SK-N-SH (cell line): Measurements from ENCODE around the gene ZNF766.

Experiments used
- CHD2 ChIP-seq: fragments of 150-350 bp; IDR thresholded peaks from 2 replicates; pipeline ENCODE4 v1.6.1; 2018; ENCODE audit warnings: low read length; ENCODE audit not compliant: partially characterized antibody
- EP300 ChIP-seq, 2 experiments: IDR thresholded peaks; 2 replicates each; pipeline versions ENCODE4 v1.4.0 to v1.6.1; 2012; ENCODE audit warnings: borderline replicate concordance in 1 of 2, low read depth in 1 of 2, low read length in 1 of 2
- GABPA ChIP-seq: IDR thresholded peaks from 2 replicates; pipeline ENCODE4 v1.4.0; 2012; ENCODE audit warnings: low read depth, mild to moderate bottlenecking
- MXI1 ChIP-seq: IDR thresholded peaks from 2 replicates; pipeline ENCODE4 v1.6.1; 2012; ENCODE audit warnings: mild to moderate bottlenecking, low read depth, low read length, improper control_type of control experiment
- RAD21 ChIP-seq: IDR thresholded peaks from 2 replicates; pipeline ENCODE4 v1.6.1; 2012; ENCODE audit warnings: mild to moderate bottlenecking, low read length
- REST ChIP-seq: IDR thresholded peaks from 2 replicates; pipeline ENCODE4 v1.6.1; 2012; ENCODE audit warnings: mild to moderate bottlenecking, low read depth, low read length, moderate library complexity
- RFX5 ChIP-seq: IDR thresholded peaks from 2 replicates; pipeline ENCODE4 v1.6.1; 2012; ENCODE audit warnings: mild to moderate bottlenecking, improper control_type of control experiment, low read length
- RXRA ChIP-seq: IDR thresholded peaks from 2 replicates; pipeline ENCODE4 v1.4.0; 2012; ENCODE audit warnings: low read depth, mild to moderate bottlenecking, borderline replicate concordance
- TAF1 ChIP-seq: IDR thresholded peaks from 2 replicates; pipeline ENCODE4 v1.6.1; 2012; ENCODE audit warnings: low read depth, mild to moderate bottlenecking, low read length, moderate library complexity, borderline replicate concordance
- TF ChIP-seq, protein P1 (sequence below): IDR thresholded peaks from 2 replicates; pipeline ENCODE4; 2012
- TF ChIP-seq, protein P2 (sequence below): fragments of 200-600 bp; sonication (generic); IDR thresholded peaks from 2 replicates; pipeline ENCODE4 v1.6.1; 2017; ENCODE audit warnings: antibody characterized with exemption, mild to moderate bottlenecking, moderate library complexity

DNA sequence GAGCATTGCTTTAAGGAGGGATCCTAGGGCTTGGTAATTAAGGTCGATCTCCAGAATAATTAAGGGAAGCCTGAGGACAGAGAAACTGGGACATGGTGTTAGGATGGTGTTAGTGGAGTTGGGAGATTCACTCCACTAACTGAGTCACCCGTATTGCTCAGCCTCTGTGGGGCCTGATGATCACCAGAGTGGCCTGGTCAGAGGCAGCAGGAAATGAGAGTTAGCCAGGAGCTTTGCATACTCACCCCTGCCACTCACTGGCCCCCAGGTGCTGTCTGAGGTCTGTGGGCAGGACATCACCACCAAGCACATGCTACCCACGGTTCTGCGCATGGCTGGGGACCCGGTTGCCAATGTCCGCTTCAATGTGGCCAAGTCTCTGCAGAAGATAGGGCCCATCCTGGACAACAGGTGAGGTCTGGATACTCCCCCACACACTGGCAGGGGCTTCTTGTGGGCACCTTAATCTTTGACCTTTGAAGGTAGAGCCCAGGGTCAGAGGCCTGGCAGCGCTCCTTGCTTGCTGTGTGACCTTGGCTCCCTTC is 47.5 kb upstream of the ZNF766 start:
- TF ChIP-seq RAD21 (no peak), REST (no peak), RXRA (no peak), RFX5 (no peak), EP300 (IDR thresholded peaks at IDR 0.05; ENCODE audit: borderline replicate concordance in 1 of 2, low read depth in 1 of 2, low read length in 1 of 2) (no peak), TAF1 (no peak), CHD2 (no peak), MXI1 (no peak), GABPA (no peak)
- TF ChIP-seq, protein P1, sequence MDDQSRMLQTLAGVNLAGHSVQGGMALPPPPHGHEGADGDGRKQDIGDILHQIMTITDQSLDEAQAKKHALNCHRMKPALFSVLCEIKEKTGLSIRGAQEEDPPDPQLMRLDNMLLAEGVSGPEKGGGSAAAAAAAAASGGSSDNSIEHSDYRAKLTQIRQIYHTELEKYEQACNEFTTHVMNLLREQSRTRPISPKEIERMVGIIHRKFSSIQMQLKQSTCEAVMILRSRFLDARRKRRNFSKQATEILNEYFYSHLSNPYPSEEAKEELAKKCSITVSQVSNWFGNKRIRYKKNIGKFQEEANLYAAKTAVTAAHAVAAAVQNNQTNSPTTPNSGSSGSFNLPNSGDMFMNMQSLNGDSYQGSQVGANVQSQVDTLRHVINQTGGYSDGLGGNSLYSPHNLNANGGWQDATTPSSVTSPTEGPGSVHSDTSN = no peak
- TF ChIP-seq, protein P2, sequence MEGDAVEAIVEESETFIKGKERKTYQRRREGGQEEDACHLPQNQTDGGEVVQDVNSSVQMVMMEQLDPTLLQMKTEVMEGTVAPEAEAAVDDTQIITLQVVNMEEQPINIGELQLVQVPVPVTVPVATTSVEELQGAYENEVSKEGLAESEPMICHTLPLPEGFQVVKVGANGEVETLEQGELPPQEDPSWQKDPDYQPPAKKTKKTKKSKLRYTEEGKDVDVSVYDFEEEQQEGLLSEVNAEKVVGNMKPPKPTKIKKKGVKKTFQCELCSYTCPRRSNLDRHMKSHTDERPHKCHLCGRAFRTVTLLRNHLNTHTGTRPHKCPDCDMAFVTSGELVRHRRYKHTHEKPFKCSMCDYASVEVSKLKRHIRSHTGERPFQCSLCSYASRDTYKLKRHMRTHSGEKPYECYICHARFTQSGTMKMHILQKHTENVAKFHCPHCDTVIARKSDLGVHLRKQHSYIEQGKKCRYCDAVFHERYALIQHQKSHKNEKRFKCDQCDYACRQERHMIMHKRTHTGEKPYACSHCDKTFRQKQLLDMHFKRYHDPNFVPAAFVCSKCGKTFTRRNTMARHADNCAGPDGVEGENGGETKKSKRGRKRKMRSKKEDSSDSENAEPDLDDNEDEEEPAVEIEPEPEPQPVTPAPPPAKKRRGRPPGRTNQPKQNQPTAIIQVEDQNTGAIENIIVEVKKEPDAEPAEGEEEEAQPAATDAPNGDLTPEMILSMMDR = no peak
